Glutamatergic neuron (in vitro differentiated cells): Measurements from ENCODE around the gene FOXN1. TPM values are rescaled to one million over a fixed set of nuclear protein-coding genes. Genes with fewer than 3 reads are reported as not detected.

Experiments
- DNase-seq: peaks from one replicate; pipeline ENCODE4 v3.0.0; 2022
- H3K27ac Mint-ChIP-seq: one replicate; pipeline ENCODE4 v1.8.0; 2020; ENCODE audit warnings: mild to moderate bottlenecking, mixed read lengths, inconsistent platforms; ENCODE audit not compliant: unreplicated experiment
- H3K27me3 Mint-ChIP-seq: one replicate; pipeline ENCODE4 v1.8.0; 2020; ENCODE audit warnings: mild to moderate bottlenecking, moderate library complexity, mixed read lengths, inconsistent platforms; ENCODE audit not compliant: unreplicated experiment
- H3K36me3 Mint-ChIP-seq: one replicate; pipeline ENCODE4 v1.8.0; 2020; ENCODE audit warnings: mild to moderate bottlenecking, mixed read lengths, inconsistent platforms; ENCODE audit not compliant: unreplicated experiment
- H3K4me1 Mint-ChIP-seq: one replicate; pipeline ENCODE4 v1.8.0; 2020; ENCODE audit warnings: mild to moderate bottlenecking, low read depth, mixed read lengths, inconsistent platforms; ENCODE audit not compliant: unreplicated experiment
- H3K4me3 Mint-ChIP-seq: one replicate; pipeline ENCODE4 v1.8.0; 2020; ENCODE audit warnings: mild to moderate bottlenecking, mixed read lengths, inconsistent platforms; ENCODE audit not compliant: unreplicated experiment
- H3K9me3 Mint-ChIP-seq: one replicate; pipeline ENCODE4 v1.8.0; 2020; ENCODE audit warnings: mild to moderate bottlenecking, moderate library complexity, mixed read lengths, inconsistent platforms; ENCODE audit not compliant: unreplicated experiment
- total RNA-seq: library from RNA; stranded (reverse); fragmentation: NEBNext Ultra II Directional; extraction: Animal tissue kit (Norgen Biotek cat#: 25700); gene quantifications from one replicate; pipeline ENCODE4 v1.2.1, GENCODE V29; 2021; ENCODE audit not compliant: unreplicated experiment
- TF ChIP-seq, protein P1 (sequence below): fragments of 200-600 bp; sonication (generic); IDR thresholded peaks from one replicate; pipeline ENCODE4 v1.5.0; 2021; ENCODE audit not compliant: partially characterized antibody, unreplicated experiment

The FOXN1 gene
- total RNA-seq, 1 donor from 2014 or later: not detected

DNA sequence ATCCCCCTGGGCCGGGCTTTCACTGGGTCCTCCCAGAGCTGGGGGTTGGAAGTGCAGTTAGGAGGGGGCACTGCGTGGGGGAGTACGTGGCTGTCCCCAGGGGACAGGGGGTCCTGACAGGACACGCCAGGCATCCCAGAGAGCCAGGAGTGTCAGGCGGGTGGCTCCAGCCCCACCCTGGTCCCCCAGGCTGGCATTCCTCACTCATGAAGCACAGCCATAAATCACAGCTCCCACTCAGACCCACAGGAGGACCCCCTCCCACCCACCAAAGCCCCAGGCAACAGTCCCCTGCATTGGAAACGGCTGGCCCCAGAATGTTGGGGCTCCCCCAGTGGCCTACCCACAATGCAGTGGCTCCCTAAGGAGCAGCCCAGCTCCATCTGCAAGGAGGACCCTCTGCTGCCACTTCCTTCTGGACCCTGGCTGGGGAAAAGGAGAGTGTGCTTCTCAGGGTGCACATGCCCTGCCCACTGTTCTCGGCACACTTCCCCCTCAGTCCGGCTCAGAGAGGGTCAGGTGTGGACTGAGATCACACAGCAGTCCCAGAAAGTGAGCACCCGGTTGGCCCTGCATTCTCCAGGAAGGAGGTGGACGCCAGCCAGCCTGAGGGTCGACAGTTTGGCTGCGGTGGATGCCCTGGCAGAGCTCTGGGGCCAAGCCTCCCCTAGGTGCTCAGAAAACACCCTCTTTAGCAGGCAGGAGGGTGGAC, 7.3 kb upstream of the FOXN1 start:
- Mint-ChIP-seq H3K36me3 (no peaks in the 10 kb centered on the region), H3K4me3 (no peak overlapping the region), H3K27ac (no peak overlapping the region), H3K27me3 (peaks cover 2% of the 10 kb centered on the region), H3K4me1 (peaks cover 14% of the 10 kb centered on the region), H3K9me3 (no peaks in the 10 kb centered on the region)
- TF ChIP-seq, protein P1, sequence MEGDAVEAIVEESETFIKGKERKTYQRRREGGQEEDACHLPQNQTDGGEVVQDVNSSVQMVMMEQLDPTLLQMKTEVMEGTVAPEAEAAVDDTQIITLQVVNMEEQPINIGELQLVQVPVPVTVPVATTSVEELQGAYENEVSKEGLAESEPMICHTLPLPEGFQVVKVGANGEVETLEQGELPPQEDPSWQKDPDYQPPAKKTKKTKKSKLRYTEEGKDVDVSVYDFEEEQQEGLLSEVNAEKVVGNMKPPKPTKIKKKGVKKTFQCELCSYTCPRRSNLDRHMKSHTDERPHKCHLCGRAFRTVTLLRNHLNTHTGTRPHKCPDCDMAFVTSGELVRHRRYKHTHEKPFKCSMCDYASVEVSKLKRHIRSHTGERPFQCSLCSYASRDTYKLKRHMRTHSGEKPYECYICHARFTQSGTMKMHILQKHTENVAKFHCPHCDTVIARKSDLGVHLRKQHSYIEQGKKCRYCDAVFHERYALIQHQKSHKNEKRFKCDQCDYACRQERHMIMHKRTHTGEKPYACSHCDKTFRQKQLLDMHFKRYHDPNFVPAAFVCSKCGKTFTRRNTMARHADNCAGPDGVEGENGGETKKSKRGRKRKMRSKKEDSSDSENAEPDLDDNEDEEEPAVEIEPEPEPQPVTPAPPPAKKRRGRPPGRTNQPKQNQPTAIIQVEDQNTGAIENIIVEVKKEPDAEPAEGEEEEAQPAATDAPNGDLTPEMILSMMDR: no peak
- no peak for DNase-seq

DNA sequence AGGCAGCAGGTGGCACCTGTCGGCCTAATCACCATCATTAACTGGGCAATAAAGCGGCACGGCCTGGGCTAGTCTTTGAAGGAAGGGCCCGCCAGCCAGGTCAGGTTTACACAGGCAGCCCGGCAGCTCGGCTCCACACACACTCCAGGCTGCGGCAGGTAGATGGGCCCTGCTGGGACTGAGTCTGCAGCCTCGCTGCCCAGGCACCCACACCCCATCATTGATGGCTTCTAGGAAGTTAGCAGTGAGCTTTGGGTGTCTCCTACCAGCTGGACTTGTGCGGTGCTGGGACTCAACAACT, 6.8 kb upstream of the FOXN1 start:
- H3K9me3 Mint-ChIP-seq: no peaks in the 10 kb centered on the region
- TF ChIP-seq, protein P1: no peak
- no peaks in the 10 kb centered on the region for H3K36me3 Mint-ChIP-seq

DNA sequence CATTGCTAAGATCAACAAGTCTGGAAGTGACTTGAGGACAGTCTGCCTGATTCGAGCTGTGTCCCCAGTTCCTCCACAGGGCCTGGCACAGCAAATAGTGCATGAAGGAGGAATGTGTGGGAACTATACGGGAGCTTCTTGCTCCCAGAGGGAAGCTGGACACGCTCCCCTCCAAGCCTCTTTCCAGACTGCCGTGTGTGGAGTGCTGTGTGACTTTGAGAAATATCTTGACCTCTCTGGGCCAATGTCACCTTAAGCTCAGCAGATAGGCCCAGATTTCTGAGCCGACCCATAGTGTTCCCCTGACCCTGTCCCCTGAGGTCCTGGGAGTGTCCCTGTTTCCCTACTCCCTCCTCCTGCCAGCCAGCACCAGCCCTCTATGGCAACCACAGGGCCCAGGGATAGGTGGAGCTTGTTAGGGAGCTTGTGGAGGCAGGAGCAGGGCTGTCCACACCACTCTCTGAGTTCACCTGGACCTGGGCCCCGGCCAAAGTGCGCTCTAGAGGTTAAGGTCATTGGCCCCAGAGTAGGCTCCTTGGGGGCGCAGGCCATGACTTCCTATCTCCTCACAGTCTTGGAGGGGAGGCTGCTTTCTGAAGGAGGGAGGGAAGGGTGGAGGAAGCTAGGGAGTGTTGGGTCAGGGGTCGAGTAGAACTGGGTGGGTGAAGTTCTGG, 6.3 kb upstream of the FOXN1 start:
- TF ChIP-seq, protein P1: no peak
- Mint-ChIP-seq H3K4me3 (no peak overlapping the region), H3K27me3 (peaks cover 2% of the 10 kb centered on the region), H3K27ac (no peak overlapping the region), H3K9me3 (no peaks in the 10 kb centered on the region), H3K4me1 (peaks cover 16% of the 10 kb centered on the region), H3K36me3 (no peaks in the 10 kb centered on the region)
- no peak for DNase-seq

More for the DNA sequence above, 6.8 kb upstream of the FOXN1 start:
- Mint-ChIP-seq H3K4me1 (peaks cover 14% of the 10 kb centered on the region), H3K4me3 (no peak overlapping the region), H3K27ac (no peak overlapping the region), H3K27me3 (peaks cover 2% of the 10 kb centered on the region)
- DNase-seq: no peak

DNA sequence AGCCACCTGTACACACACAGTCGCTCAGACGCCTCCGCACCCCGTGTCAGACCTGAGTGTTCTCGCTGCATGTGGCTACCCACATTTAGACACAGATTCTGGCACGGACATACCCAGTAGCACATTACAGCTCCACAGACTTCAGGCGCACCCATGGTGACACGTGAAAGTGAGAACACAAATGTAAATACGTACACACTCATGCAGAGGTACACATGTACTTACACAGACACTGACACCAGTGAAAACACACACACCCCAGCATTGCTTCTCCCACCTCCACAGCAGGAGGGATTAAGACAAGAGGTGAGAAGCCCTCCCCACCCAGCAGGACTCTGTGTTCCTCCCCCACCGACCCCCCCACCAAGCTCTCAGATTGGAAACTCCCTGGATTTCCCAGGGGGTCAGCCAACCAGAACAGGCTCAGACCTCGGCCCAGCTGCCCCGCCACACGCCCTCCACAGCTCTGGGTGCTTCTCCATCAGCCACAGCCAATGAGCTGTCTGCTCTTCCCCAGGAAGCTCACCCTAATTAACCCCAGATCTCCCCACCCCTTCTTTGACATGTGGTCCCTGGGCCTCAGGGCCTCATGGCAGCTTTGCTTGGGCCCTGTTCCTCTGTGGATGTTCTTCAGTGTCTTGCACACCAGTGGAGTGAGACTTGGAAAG, 5.3 kb upstream of the FOXN1 start:
- DNase-seq: no peak
- Mint-ChIP-seq H3K9me3 (no peaks in the 10 kb centered on the region), H3K4me1 (peaks cover 22% of the 10 kb centered on the region), H3K36me3 (no peaks in the 10 kb centered on the region), H3K4me3 (no peak overlapping the region), H3K27me3 (peaks cover 5% of the 10 kb centered on the region), H3K27ac (no peak overlapping the region)
- TF ChIP-seq, protein P1: no peak
